Amniotic epithelial cell (primary cell): ENCODE measurements around the gene RASA4B.
"Not testable (repeated sequence)": the region's sequence is repeated elsewhere in the genome, so short reads cannot be mapped to it uniquely, and the experiment has no call there.

Experiments used
- DNase-seq: peaks from one replicate; pipeline ENCODE4 v3.0.0-alpha.2; 2010; ENCODE audit warnings: low read depth

RASA4B gene

DNA sequence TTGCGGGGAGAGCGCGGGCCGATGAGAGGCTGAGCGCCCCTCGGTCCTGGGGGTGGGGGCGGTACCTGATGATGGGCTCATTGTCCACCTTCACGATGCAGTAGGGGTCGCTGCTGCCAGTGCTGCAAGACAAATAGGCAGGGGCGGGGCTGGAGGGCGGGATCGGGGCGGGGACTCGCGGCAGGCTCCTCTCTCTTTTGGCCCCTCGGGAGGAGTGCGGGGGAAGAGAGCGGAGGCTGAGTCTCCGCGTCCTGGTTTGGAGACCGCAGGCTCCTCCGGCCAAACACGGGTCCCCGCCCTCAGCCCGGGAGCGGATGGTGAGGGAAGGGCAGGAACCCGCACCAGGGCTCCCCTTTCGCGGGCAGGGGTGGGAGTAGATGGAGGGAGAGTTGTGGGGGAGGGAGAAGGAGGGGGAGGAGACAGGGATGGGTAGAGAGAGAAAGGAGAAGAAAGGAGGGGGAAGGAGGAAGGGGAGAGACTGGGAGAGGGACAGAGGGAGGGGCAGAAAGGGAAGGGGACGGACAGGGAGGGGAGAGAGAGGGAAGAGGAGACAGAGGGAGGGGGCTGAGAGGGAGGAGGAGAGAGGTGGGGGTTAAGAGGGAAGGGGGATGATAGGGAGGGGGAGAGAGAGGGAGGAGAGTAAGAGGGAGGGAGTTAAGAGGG is 5.6 kb downstream of the RASA4B start:
- not testable (repeated sequence) for DNase-seq

DNA sequence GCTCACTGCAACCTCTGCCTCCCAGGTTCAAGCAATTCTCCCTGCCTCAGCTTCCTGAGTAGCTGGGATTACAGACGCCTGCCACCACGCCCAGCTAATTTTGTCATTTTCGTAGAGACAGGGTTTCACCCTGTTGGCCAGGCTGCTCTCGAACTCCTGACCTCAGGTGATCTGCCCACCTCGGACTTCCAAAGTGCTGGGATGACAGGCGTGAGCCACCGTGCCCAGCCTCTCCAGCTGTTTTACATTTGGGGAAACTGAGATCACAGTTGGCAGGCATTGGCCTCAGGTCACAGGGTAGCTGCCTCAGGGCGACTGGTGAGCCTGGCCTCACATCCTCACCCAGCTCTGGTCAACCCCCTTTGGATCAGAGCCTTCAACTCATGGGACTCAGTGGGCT is 7.0 kb downstream of the RASA4B start:
- not testable (repeated sequence) for DNase-seq

DNA sequence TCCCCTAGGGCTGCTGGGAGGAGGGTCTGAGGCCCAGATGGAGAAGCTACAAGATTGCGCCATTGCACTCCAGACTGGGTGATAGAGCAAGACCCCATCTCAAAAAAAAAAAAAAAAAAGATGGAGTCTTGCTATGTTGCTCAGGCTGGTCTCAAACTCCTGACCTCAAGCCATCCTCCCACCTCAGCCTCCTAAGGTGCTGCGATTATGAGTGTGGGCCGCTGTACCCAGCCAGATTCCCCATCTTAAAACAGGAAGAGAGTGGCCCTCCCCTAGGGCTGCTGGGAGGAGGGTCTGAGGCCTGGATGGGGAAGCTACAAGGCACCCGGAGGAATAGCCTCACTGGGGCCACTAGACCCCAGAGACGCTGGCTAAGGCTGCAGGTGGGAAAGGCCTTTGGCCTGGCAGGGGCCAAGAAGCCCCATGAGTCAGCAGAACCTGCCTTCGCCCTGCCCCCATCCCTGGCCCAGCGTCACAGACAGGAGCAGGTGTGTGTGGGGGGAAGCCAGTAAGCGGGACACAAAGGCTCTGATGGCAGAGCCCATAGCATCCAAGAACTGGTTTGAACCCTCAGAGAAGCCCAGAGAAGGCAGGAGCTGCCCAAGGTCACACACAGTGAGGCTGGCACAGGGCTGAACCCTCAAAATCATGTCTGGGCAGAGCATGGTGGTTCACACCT is 10.0 kb downstream of the RASA4B start:
- DNase-seq: not testable (repeated sequence)

DNA sequence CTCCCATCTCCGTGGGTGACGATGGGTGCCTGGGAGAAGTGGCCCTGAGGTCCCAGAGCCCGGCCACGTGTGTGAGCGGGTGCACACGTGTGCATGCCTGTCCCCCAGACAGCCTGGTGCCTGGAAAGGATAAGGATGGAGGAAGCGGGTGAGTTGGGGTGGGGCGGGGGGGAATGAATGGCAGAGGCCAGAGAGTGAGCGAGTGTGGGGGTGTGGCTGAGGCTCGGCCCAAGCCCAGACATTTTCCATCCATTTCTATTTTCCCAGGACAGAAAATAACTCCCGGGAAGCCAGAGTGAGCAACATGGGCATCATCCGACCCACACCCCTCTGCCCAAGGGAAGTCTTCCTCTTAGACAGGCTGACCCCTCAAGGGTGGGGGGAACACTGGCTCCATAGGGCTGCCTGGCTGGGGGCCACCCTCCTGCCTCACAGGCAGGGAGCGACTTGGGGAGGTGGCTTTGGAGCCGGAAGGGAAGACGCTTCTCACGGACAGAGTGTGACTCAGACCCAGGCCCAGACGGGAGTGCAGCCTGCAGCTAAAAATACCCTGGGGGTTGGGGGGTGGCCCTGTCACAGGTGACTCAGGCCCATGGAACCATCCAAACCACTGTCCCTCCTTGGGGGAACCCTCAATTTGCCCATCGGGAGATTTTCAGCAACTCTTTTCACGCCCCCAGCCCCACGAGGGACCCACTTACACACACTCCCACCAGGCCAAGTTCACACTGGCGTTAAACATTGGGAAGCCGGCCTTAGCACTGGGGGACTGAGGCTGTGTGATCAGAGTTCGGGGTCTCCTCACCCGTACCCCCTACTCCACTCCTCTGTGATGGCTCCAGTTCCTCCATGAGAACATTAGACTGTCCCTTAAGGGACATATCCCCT is 12.0 kb downstream of the RASA4B start:
- DNase-seq: not testable (repeated sequence)

DNA sequence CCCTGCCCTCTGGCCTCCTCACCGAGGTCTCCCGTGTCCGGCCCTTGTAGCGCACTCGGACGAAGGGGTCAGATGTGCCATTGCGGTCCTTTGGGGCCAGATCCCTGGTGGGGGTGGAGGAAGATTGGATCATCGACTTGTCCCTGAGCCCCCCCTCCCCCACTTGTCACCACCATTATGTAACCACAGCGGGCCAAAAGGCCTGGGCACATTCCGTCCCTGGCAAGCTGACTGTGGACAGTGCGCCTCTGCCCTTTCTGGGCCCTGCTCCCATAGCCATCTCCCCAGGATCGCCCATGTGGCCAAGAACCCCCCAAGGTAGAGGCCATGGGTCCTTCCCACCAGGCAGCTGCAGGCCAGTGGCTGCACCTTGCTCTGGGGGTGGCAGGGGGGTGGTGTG is 14.4 kb downstream of the RASA4B start:
- DNase-seq: not testable (repeated sequence)

DNA sequence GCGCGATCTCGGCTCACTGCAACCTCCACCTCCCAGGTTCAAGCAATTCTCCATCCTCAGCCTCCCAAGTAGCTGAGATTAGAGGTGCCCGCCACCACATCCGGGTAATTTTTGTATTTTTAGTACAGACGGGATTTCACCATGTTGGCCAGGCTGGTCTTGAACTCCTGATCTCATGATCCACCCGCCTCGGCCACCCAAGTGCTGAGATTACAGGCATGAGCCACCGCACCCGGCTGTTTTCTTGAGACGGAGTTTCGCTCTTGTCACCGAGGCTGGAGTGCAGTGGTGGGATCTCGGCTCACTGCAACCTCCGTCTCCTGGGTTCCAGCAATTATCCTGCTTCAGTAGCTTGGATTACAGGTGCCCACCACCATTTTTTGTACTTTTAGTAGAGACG is 19.3 kb downstream of the RASA4B start:
- not testable (repeated sequence) for DNase-seq

DNA sequence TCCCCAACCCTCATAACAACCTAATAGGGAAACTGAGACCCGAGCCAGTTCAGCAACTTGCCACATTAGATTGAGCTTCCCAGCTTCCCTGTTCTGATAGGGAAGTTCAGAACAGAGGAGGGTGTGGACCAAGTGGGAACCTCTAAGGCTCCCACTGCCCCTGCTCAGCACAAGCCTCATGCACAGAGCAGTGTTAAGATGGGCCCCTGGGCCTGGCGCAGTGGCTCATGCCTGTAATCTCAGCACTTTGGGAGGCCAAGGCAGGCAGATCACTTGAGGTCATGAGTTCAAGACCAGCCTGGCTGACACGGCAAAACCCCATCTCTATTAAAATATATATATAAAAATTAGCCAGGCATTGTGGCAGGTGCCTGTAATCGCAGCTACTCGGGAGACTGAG is 20.3 kb downstream of the RASA4B start:
- DNase-seq: not testable (repeated sequence)

DNA sequence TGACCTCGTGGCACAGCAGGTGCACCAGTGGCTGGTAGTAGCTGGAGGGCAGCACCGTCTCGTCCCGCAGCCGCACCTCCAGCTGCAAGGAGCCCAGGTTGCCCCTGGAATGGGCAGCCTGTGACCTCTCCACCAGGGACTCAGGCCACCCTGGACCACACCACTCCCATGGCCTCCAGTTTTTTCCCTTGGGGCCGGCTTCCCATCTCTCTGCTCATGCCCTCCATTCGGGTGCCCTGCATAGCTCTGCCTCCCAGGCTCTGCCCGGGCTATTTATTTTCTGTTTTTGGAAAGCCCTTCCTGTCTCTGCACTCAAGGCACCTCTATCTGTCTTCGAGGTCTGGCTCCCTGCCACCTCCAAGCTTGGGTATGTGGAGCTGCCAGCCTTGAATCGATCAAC is 20.7 kb downstream of the RASA4B start:
- not testable (repeated sequence) for DNase-seq

DNA sequence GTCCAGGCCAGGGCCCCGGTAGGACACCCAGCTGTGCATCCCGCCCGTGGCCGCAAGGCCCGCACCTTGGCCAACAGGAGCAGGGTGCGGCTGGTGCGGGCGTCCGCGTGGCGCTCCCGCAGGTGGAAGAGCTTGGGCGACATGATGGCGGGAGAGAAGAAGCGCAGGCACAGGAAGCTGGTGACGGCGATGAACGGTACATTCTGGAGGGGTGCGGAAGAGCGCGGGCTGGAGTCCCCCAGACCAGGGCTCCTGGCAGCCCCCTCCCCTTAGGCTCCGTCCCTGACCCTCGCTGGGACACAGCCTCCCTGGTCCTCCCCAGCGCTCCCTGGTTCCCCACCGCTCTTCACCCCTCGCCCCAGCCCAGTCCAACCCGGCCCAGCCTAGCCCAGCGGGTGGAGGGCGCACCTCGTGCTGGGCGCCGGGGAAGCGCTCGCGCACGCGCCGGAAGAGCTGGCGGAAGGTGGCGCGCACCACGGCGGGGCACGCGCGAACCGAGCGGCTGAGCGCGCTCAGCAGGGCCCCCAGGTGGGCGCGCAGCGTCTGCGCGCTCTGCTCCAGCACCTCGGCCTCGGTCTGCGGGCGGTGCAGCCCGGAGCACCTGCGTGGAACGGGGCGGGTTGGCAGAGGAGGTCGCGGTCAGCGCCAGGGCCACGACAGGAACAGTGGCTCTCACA is 23.0 kb downstream of the RASA4B start:
- not testable (repeated sequence) for DNase-seq

DNA sequence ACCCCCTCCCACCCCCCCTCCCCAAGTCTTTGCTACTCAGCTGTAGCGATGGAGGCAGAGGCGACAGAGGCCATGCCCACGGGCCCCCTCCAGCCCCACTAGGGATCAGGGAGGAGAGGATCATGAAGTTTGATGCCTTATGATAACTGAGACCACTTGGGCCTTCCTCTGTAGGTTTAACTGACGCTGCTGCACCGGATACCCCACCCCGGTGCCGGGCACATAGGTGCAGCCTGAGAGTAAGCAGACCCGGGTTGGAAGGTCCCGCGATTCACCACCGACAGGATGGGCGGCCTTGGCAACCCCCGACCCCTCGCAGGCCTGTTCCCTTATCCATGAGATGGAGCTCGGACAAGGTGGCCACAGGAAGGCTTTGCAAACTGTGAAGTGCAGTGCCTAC is 23.6 kb downstream of the RASA4B start:
- not testable (repeated sequence) for DNase-seq

DNA sequence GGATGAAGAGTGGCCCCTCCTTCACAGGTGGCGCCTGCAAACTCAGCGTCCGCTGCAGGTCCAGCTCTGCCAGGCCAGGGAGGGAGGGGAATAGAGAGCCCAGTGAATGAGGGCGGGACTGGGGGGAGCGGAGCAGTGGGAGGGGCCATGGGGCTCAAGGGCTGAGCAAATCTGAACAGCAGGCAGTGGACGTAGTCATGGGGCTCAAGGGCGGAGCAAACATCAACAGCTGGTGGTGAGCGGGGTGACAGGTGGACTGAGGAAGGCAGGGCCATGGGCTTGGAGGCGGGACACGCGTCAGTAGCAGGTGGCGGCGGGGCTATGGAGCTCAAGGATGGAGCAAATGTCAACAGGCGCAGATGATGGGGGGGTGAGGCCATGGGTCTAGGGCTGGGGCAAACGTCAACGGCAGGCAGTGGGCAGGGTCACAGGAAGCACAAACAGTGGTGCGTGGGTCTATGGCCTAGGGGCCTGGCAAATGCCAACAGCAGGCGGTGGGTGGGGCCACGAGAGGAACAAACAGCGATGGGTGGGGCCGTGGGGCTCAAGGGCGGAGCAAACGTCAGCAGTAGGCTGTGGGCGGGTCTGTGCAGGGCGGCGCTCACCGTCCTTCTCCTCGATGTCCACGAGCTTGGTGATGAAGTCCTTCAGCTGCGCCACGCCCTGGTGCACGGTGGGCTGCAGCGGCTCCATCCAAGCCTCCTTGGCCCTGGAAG is 24.2 kb downstream of the RASA4B start:
- not testable (repeated sequence) for DNase-seq

DNA sequence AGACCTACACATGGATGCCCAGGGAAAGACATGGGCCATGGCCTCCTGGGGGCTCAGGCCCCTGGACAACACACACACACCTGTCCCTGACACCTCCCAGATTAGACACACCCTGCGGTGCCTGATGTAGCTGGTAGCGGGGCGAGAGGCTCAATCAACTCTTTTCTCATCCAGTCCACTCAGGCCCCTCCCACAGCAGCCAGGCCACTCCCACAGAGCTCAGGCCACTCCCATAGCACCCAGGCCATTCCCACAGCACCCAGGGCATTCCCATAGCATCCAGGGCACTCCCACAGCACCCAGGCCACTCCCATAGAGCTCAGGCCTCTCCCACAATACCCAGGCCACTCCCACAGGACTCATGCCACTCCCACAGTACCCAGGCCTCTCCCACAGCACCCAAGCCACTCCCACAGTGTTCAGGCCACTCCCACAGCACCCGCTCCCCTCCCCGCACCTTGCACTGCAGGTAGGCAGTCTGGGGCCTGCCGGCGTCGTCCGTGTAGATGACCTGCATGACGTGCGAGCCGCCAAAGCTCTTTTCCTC is 27.0 kb downstream of the RASA4B start:
- DNase-seq: not testable (repeated sequence)

DNA sequence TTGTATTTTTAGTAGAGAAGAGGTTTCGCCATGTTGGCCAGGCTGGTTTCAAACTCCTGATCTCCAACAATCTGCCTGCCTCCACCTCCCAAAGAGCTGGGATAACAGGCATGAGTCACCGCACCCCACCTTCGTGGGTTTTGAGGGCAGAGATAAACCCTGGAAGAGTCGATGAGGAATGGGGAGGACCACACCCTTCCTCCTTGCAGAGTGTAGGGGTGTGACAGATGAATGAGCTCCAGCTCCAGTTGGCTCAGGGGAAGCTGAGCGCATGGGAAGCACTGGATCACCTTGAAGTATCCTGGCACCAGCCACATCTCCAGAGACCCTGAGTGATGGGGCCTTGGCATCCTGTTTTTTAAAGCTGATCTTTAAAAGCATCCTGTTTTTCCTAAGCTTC is 33.3 kb downstream of the RASA4B start:
- DNase-seq: not testable (repeated sequence)

DNA sequence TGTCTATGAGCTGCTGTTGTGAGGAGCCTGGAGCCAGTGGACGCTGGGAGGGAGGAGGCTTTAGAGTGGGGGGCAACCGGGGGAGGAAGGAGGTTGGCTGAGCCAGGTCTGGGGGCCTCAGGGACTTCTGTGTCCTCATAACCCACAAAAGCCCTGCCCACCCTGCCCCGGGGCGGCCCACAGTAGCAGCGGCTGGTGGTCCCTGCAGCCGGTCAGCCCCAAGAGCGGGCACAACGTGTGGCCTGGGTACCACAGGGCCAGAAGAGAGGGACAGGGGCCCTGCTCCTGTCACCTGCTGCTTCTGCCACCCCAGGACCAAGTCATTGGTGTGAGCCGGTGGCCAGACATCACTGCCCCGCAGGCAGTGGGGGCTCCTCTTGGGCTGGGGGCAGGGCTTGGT is 35.6 kb downstream of the RASA4B start:
- not testable (repeated sequence) for DNase-seq

DNA sequence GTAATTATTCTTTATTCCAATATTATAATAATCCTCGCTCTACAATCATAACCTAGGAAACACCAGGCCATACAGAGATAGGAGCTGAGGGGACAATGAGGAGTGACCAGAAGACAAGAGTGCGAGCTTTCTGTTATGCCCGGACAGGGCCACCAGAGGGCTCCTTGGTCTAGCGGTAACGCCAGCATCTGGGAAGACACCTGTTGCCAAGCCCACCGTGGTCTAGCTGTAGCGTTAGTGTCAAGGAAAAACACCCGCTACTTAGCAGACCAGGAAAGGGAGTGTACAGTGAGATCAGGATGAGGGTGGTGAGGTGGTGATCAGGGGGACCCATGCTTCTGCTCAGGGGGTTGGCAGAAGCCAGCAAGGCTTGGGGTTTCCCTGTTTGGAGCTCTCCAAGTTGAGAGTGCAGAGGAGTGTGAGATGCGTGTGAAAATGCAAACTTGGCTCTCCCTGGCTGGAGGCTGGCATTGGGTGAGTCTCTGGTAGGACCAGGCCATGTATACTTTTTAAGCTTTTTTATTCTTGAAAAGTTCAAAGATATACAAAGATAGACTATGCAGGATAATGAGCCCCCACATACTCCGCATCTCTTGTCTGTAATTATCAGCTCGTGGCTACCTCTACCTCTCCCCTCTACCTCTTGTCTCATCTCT is 37.5 kb downstream of the RASA4B start:
- DNase-seq: not testable (repeated sequence)

DNA sequence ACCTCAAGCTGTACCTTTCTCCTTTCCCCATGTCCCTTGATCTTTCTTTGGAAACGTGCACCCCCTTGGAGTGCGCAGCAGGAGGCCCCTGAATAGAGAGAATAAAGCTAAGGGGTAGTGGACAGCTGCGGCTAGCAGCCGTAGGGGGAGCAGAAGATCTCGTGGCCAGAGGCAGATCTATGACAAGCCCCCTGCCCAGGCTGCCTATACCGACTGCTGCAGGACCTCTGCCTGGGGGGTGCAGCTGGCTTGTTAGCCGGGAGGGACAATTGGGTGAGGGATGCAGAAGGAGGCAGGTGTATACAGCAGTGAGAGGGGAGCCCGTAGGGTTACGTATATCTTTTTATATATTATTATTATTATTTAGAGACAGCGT is 38.4 kb downstream of the RASA4B start:
- DNase-seq: not testable (repeated sequence)

DNA sequence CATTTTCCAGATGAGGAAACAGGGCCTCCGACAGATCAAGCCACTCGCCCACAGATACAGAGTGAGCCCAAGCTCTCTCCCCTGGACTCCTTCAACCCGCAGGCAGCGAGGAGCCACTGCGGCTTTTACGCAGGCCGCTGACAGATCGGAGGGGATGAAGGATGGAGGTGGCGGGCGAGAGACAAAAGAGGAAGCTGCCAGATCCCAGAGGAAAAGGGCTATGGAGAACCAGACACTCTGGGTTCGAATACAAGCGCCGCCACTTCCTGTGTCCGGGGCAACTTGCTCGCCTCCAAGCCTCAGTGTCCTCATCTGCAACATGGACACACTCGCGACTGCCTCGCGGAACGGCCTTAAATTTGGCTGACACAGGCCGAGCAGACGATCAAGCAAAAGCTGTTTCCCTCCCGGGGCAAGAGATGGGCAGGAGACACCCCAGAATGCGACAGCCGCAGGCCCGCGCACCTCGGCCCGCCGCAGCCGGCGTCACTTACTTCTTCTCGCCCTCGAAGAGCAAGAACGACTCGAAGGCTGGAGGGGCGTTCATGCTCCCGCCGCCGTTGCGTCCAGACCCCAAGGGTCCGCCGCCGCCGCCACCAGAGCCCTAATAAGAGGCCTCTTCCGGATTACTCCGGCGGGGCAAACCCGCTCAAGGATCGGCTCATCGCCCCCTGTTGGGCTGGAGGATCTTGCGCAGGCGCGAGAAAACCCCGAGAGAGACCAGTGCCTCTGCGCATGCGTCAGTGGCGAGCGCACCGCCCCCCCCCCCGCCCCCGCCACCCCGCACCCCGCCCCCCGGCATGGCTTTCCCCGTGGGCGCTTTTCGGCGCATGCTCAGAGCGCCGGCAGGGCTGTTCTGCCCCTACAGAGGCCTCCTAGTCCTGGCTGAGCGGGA is 39.0 kb downstream of the RASA4B start, which contains the start of gene POLR2J:
TSS of gene POLR2J (minus strand) at position 609 of the 895 bp plus-strand sequence. CDS start at position 547, 62 bp downstream.
- not testable (repeated sequence) for DNase-seq

DNA sequence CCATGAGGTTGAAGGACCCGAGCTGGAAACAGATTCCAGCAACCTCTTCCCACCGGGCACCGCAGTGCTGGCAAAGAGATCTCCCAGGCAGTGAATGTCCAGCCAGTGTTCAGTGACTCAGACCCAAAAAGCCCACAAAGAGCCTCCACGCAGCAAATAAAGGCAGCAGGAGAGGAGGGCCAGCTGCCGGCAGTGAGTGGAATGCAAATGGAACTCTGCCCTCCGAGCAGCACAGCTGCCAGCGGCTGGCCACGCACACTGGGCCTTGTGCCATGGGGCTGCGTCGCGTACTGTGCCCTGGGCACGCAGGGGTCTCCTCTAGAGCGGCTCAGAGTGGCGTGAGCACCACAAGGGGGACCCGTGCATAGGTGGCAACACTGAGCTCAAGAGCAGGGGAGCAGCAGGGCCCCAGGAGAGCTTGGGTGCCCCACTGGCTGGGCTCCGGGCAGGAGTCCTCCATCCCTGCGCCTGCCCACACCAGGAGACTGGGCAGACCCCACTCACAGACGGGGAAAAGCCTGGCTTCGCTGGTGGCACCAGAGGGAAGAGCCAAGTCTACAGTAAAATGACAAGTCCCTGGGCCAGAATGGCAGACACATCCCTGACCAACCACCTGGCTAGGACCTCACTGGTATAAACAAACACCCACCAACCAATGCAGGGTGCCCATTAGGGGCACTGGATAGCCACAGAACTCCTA is 42.7 kb downstream of the RASA4B start:
- DNase-seq: not testable (repeated sequence)

DNA sequence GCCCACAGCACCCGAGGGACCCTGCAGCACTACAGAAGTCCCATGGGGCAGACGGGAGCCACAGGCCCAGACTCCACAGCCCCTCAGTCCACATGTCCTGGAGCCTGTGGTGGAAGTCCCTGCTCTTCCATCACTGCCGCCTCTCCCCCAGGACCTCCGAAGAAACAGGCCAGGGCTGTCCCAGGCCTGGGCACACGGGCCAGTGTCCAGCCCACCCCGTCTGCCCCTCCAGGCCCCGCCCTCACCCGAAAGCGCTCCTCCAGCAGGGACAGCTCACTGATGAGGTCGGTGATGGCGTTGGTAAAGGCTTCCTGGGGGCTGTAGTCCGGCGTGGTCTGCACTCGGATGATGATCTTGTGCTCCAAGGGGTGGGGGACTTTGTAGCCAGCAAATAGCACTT is 43.5 kb downstream of the RASA4B start:
- DNase-seq: not testable (repeated sequence)
